Large intestine (tissue), 3 donors: ENCODE data around the gene STH. TPM values are rescaled to one million over a fixed set of nuclear protein-coding genes. Genes with fewer than 3 reads are reported as not detected.

Source experiments
- DNase-seq, 2 donors: peaks; one replicate each; pipeline versions ENCODE4 v3.0.0 to v3.0.0-alpha.2; 2013
- H3K27ac ChIP-seq: one replicate; pipeline ENCODE4 v1.5.1; 2013; ENCODE audit warnings: low read length
- H3K27me3 ChIP-seq: 2 replicates; pipeline ENCODE4 v1.6.1; 2013; ENCODE audit warnings: low read length; ENCODE audit not compliant: control insufficient read depth, insufficient read depth
- H3K36me3 ChIP-seq: 2 replicates; pipeline ENCODE4 v1.6.1; 2013; ENCODE audit warnings: low read length; ENCODE audit not compliant: control insufficient read depth, insufficient read depth
- H3K4me1 ChIP-seq: one replicate; pipeline ENCODE4 v1.6.1; 2013; ENCODE audit warnings: low read length; ENCODE audit not compliant: control insufficient read depth, insufficient read depth
- H3K4me3 ChIP-seq: one replicate; pipeline ENCODE4 v1.5.1; 2013; ENCODE audit warnings: low read length
- H3K9me3 ChIP-seq: one replicate; pipeline ENCODE4 v1.6.1; 2013; ENCODE audit warnings: mild to moderate bottlenecking, low read depth, low read length, moderate library complexity; ENCODE audit not compliant: control insufficient read depth
- WGBS: methylation state at CpG from one replicate; pipeline ENCODE4 v1.1.5; 2013; ENCODE audit warnings: low lambda C conversion rate; ENCODE audit not compliant: insufficient coverage; 5-methylcytosine and 5-hydroxymethylcytosine counted together
- polyA plus RNA-seq: library from polyadenylated mRNA; unstranded; fragments of 120-200 nt; gene quantifications from one replicate; pipeline ENCODE4 v1.2.1, GENCODE V29; 2013

Gene STH
- polyA plus RNA-seq, 1 donor: not detected

- H3K36me3 ChIP-seq: peaks cover 46% of the 10 kb centered on the region
These were observed 45.4 kb downstream of the STH start for GRCh38 chr17:46044286-46044928.

DNA sequence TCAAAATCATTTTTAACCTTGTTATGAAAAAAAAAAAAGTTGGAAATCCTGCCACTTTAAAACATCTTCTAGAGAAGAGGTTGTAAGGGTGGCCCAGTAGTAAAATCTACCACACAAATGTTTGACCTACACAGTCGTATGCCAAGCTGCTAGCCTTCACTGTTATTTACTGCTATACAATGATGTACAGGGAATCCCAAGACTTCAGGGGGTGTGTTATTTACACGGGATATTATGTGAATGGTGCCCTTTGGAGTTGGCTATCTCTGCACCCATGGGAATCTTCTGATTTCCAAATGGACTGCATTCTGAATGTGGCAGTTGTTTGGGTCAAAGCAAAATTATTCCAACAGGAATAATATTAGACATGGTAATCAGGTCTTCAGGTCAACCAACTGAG, 45.9 kb downstream of the STH start:
- Histone ChIP-seq H3K9me3 (no peaks in the 10 kb centered on the region), H3K4me1 (peaks cover 34% of the 10 kb centered on the region), H3K27ac (no peak overlapping the region), H3K27me3 (no peaks in the 10 kb centered on the region), H3K36me3 (peaks cover 47% of the 10 kb centered on the region), H3K4me3 (no peak overlapping the region)
- no peak for DNase-seq
- no CpG with 5 or more reads among the region's 2 CpGs for WGBS

More at GRCh38 chr17:46044286-46044928, 45.4 kb downstream of the STH start:
- H3K27me3 ChIP-seq: no peaks in the 10 kb centered on the region
- H3K4me3 ChIP-seq: no peak overlapping the region
- WGBS: 20% methylated on average over 1 of the region's 5 CpGs
- H3K27ac ChIP-seq: peak overlapping the region; percentile 33
- DNase-seq: peak; percentile 79 to 83
- H3K4me1 ChIP-seq: peaks cover 34% of the 10 kb centered on the region
- H3K9me3 ChIP-seq: no peaks in the 10 kb centered on the region

GRCh38 chr17:46045639-46046038, 46.6 kb downstream of the STH start:
- no peak for DNase-seq
- WGBS: no CpG with 5 or more reads among the region's 3 CpGs
- H3K36me3 ChIP-seq: peaks cover 54% of the 10 kb centered on the region
- no peaks in the 10 kb centered on the region for H3K27me3 ChIP-seq
- H3K9me3 ChIP-seq: no peaks in the 10 kb centered on the region
- H3K4me1 ChIP-seq: peaks cover 34% of the 10 kb centered on the region
- H3K4me3 ChIP-seq: no peak overlapping the region
- H3K27ac ChIP-seq: no peak overlapping the region

GRCh38 chr17:46046957-46047356, 47.9 kb downstream of the STH start:
- H3K27me3 ChIP-seq: no peaks in the 10 kb centered on the region
- H3K4me3 ChIP-seq: no peak overlapping the region
- DNase-seq: no peak
- 80% methylated on average over 1 of the region's 1 CpG for whole genome bisulfite sequencing
- H3K9me3 ChIP-seq: no peaks in the 10 kb centered on the region
- peaks cover 54% of the 10 kb centered on the region for H3K36me3 ChIP-seq
- H3K4me1 ChIP-seq: peaks cover 36% of the 10 kb centered on the region
- H3K27ac ChIP-seq: no peak overlapping the region

DNA sequence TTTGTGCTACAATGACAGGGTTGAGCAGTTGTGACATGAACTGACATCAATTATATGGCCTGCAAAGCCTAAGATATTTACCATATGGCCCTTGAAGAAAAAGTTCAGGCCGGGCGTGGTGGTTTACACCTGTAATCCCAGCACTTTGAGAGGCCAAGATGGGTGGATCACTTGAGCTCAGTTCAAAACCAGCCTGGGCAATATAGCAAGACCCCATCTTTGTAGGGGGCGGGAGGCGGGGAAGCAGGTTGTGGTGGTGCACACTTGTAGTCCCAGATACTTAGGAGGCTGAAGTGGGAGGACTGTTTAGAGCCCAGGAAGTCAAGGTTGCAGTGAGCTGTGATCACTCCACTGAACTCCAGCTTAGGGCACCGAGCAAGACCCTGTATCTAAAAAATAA, 48.3 kb downstream of the STH start:
- no peaks in the 10 kb centered on the region for H3K9me3 ChIP-seq
- no peak overlapping the region for H3K27ac ChIP-seq
- peaks cover 54% of the 10 kb centered on the region for H3K36me3 ChIP-seq
- no peak overlapping the region for H3K4me3 ChIP-seq
- WGBS: no CpG with 5 or more reads among the region's 5 CpGs
- peaks cover 32% of the 10 kb centered on the region for H3K4me1 ChIP-seq
- no peak for DNase-seq
- H3K27me3 ChIP-seq: no peaks in the 10 kb centered on the region

DNA sequence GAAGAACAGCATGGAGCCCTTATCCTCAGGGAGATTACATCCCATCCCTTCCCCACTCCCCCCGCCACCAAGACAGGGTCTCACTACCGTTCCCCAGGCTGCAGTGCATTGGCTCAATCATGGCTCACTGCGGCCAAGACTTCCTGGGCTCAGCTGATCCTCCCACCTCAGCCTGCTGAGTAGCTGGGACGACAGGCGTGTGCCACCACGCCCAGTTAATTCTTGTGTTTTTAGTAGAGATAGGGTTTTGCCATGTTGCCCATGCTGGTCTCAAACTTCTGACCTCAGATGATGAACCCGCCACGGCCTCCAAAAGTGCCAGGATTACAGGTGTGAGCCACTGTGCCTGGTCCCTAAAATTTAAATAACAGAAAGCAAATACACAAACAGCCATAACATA, 48.8 kb downstream of the STH start:
- H3K27me3 ChIP-seq: no peaks in the 10 kb centered on the region
- no peak for DNase-seq
- H3K4me3 ChIP-seq: no peak overlapping the region
- no peak overlapping the region for H3K27ac ChIP-seq
- H3K4me1 ChIP-seq: peaks cover 28% of the 10 kb centered on the region
- no peaks in the 10 kb centered on the region for H3K9me3 ChIP-seq
- H3K36me3 ChIP-seq: peaks cover 54% of the 10 kb centered on the region
- no CpG with 5 or more reads among the region's 8 CpGs for WGBS

Other genes with a start within 250 kb of the STH start
- gene CRHR1, start 214.9 kb upstream of the STH start, polyA plus RNA-seq: 0.24 TPM
- gene SPPL2C, start 154.4 kb upstream of the STH start, polyA plus RNA-seq: not detected
- gene MAPT, start 104.7 kb upstream of the STH start, polyA plus RNA-seq: 10.0 TPM
- gene KANSL1, start 194.2 kb downstream of the STH start, polyA plus RNA-seq: 53.2 TPM